K562 (cell line): ENCODE data around the gene RNASE4. TPM values are rescaled to one million over a fixed set of nuclear protein-coding genes. Genes with fewer than 3 reads are reported as not detected.

Experiments
- ARID3A ChIP-seq: IDR thresholded peaks from 2 replicates; pipeline ENCODE4 v1.6.1; 2012; ENCODE audit warnings: low read depth, low read length, improper control_type of control experiment, borderline replicate concordance
- CXXC5 ChIP-seq: fragments of 250-450 bp; sonication (Bioruptor Pico); IDR thresholded peaks from 2 replicates; pipeline ENCODE4 v1.8.0; 2022; ENCODE audit warnings: inconsistent platforms, mild to moderate bottlenecking, moderate library complexity
- MAX ChIP-seq: sonication (generic); formaldehyde crosslinking; IDR thresholded peaks from 2 replicates; pipeline ENCODE4 v1.9.0; 2022; ENCODE audit warnings: mild to moderate bottlenecking, missing genetic modification reagents
- RNF2 ChIP-seq: sonication (generic); IDR thresholded peaks from 2 replicates; pipeline ENCODE4 v1.6.1; 2016
- SAP30 ChIP-seq: fragments of 200-600 bp; sonication (generic); IDR thresholded peaks from 2 replicates; pipeline ENCODE4 v1.6.1; 2012; ENCODE audit warnings: borderline replicate concordance, low read depth, mild to moderate bottlenecking, moderate library complexity, low read length, control low read depth, inconsistent platforms; ENCODE audit not compliant: insufficient read depth, poor library complexity, severe bottlenecking
- TBP ChIP-seq: optimal IDR thresholded peaks from 2 replicates; pipeline ENCODE3; 2011; ENCODE audit warnings: low read depth, low read length, improper control_type of control experiment
- TFAP4 ChIP-seq: sonication (generic); formaldehyde crosslinking; IDR thresholded peaks from 2 replicates; pipeline ENCODE4 v1.8.0; 2022; ENCODE audit warnings: missing genetic modification reagents, mild to moderate bottlenecking, moderate library complexity, borderline replicate concordance
- TRIM25 ChIP-seq: fragments of 450-650 bp; IDR thresholded peaks from 2 replicates; pipeline ENCODE4 v1.7.0; 2016; ENCODE audit warnings: borderline replicate concordance
- ZNF165 ChIP-seq: fragments of 250-450 bp; sonication (Bioruptor Pico); IDR thresholded peaks from 2 replicates; pipeline ENCODE4 v1.4.0; 2020; ENCODE audit warnings: borderline replicate concordance
- ZNF224 ChIP-seq: sonication (generic); formaldehyde crosslinking; IDR thresholded peaks from 2 replicates; pipeline ENCODE4 v1.8.0; 2022; ENCODE audit warnings: mild to moderate bottlenecking, missing genetic modification reagents
- ZNF318 ChIP-seq, 2 experiments: fragments of 450-650 bp; IDR thresholded peaks; 2 replicates each; pipeline ENCODE4 v1.6.1; 2016; ENCODE audit warnings: mild to moderate bottlenecking in 2 of 2, borderline replicate concordance in 1 of 2, low read depth in 1 of 2, moderate library complexity in 1 of 2
- ZNF511 ChIP-seq: sonication (generic); formaldehyde crosslinking; IDR thresholded peaks from 2 replicates; pipeline ENCODE4 v1.8.0; 2022; ENCODE audit warnings: mild to moderate bottlenecking, missing genetic modification reagents
- polyA plus RNA-seq, 8 experiments: library from polyadenylated mRNA; depleted of rRNA in 4 of 8; stranded (reverse) in 5 of 8; unstranded in 3 of 8; fragments of >200 nt; fragmentation: Nextera tagmentation in 2 of 8; fragmentation: Illumina TruSeq in 1 of 8; extraction: Ambion mirVana in 2 of 8; extraction: Trizol in 1 of 8; gene quantifications; 2 replicates each; pipeline versions ENCODE4 v1.2.1 to v1.2.3, GENCODE V29; 2011 to 2014; ENCODE audit warnings: inconsistent platforms in 1 of 8, missing spikeins in 1 of 8
- total RNA-seq, 7 experiments: library from RNA; depleted of rRNA in 6 of 7; stranded (reverse); fragments of >200 nt in 6 of 7; fragmentation: Illumina TruSeq in 2 of 7; extraction: Trizol in 2 of 7; gene quantifications; 2 replicates each; pipeline versions ENCODE4 v1.2.1 to v1.2.3, GENCODE V29; 2011 to 2021; ENCODE audit warnings: low replicate concordance in 1 of 7

Gene RNASE4
- total and polyA plus RNA-seq, 9 of the 15 experiments (the other 6 are each of a cell fraction or from before 2014, with no cell fraction given) = 0.09 to 0.22 (median 0.13) TPM; not detected in 2

GRCh38 chr14:20683125-20683890, 1.1 kb upstream of the RNASE4 start (continued):
- TF ChIP-seq SAP30 = no peak
- TF ChIP-seq TFAP4 (CRISPR knock-in tag) = peak; percentile 69
- no peak for TF ChIP-seq MAX (CRISPR knock-in tag)
- TF ChIP-seq CXXC5 (CRISPR knock-in tag) = peak; percentile 76
- no peak for TF ChIP-seq ZNF318 (IDR thresholded peaks at IDR 0.05; ENCODE audit: borderline replicate concordance in 1 of 2, low read depth in 1 of 2)
- no peak for TF ChIP-seq ZNF224 (CRISPR knock-in tag)
- no peak for TF ChIP-seq TRIM25
- peak; percentile 100 for TF ChIP-seq TBP
- TF ChIP-seq RNF2 = peak; percentile 63; the same call in 1 of the 2 replicates
- no peak for TF ChIP-seq ZNF165 (CRISPR knock-in tag)
- no peak for TF ChIP-seq ZNF511
- peak; percentile 60; the same call in 1 of the 2 replicates for TF ChIP-seq ARID3A
